NCI-H69 (cell line): ENCODE data around the gene CCL8.
A peak's percentile ranks its signal among the peaks of the same experiment; 100 is the strongest.
"Not testable (repeated sequence)": the region's sequence is repeated elsewhere in the genome, so short reads cannot be mapped to it uniquely, and the experiment has no call there.

Experiments
- DNase-seq: peaks from one replicate; lab custom pipeline; 2025; lab: John Stamatoyannopoulos, UW

CCL8 gene

GRCh38 chr17:34314279-34314678 is 5.0 kb upstream of the CCL8 start:
- DNase-seq = no peak

GRCh38 chr17:34318474-34318873 is 761 bp upstream of the CCL8 start:
- DNase-seq = peak; percentile 24

- no peak for DNase-seq
These were observed 2.7 kb downstream of the CCL8 start for GRCh38 chr17:34321964-34322363.

- not testable (repeated sequence) for DNase-seq
These were observed 8.3 kb downstream of the CCL8 start for GRCh38 chr17:34327580-34327979.

GRCh38 chr17:34337701-34338100 is 18.5 kb downstream of the CCL8 start:
- no peak for DNase-seq

GRCh38 chr17:34339138-34339770 is 20.0 kb downstream of the CCL8 start:
- no peak for DNase-seq

- no peak for DNase-seq
These were observed 22.7 kb downstream of the CCL8 start for GRCh38 chr17:34341916-34342315.

GRCh38 chr17:34347063-34347462 is 27.8 kb downstream of the CCL8 start:
- no peak for DNase-seq

GRCh38 chr17:34349751-34350150 is 30.5 kb downstream of the CCL8 start:
- DNase-seq = no peak

GRCh38 chr17:34351096-34351495 is 31.9 kb downstream of the CCL8 start:
- no peak for DNase-seq

GRCh38 chr17:34352191-34352590 is 33.0 kb downstream of the CCL8 start:
- no peak for DNase-seq

- no peak for DNase-seq
These were observed 35.4 kb downstream of the CCL8 start for GRCh38 chr17:34354637-34355036.

GRCh38 chr17:34356194-34356593 is 37.0 kb downstream of the CCL8 start, which contains the start of gene CCL13:
CCL13 (plus strand) TSS chr17:34356480; CDS start chr17:34356527, 47 bp downstream.
- no peak for DNase-seq

GRCh38 chr17:34357398-34357797 is 38.2 kb downstream of the CCL8 start:
- DNase-seq = no peak

GRCh38 chr17:34358631-34359030 is 39.4 kb downstream of the CCL8 start:
- no peak for DNase-seq

- no peak for DNase-seq
These were observed 41.5 kb downstream of the CCL8 start for GRCh38 chr17:34360601-34361270.

- peak; percentile 96 for DNase-seq
These were observed 42.3 kb downstream of the CCL8 start for GRCh38 chr17:34361478-34362061.

- DNase-seq = no peak
These were observed 44.0 kb downstream of the CCL8 start, which contains the start of gene CCL1 for GRCh38 chr17:34363183-34363661. CCL1 (minus strand) TSS chr17:34363233; CDS start chr17:34363161, 72 bp downstream.

GRCh38 chr17:34364751-34365150 is 45.5 kb downstream of the CCL8 start:
- DNase-seq = no peak

- DNase-seq = no peak
These were observed 46.1 kb downstream of the CCL8 start for GRCh38 chr17:34365340-34365739.

- no peak for DNase-seq
These were observed 46.8 kb downstream of the CCL8 start for GRCh38 chr17:34366010-34366409.

GRCh38 chr17:34366529-34367107 is 47.4 kb downstream of the CCL8 start:
- no peak for DNase-seq
